Putamen (tissue), 1 donor: Measurements from ENCODE around the gene KIAA0040.

Experiments
- DNase-seq: peaks from one replicate; pipeline ENCODE4 v3.0.0-alpha.2; 2016; ENCODE audit warnings: low spot score

Gene KIAA0040

GRCh38 chr1:175192630-175193526, at the start of gene KIAA0040:
Gene KIAA0040 (minus strand): TSS chr1:175192776. CDS start chr1:175161013, 31,763 bp downstream.
- DNase-seq = no peak

- DNase-seq = no peak
These were observed 44.8 kb upstream of the KIAA0040 start for GRCh38 chr1:175237389-175237788.

- DNase-seq = no peak
These were observed 42.1 kb upstream of the KIAA0040 start for GRCh38 chr1:175234639-175235038.

GRCh38 chr1:175232335-175232734, 39.8 kb upstream of the KIAA0040 start:
- no peak for DNase-seq

DNA sequence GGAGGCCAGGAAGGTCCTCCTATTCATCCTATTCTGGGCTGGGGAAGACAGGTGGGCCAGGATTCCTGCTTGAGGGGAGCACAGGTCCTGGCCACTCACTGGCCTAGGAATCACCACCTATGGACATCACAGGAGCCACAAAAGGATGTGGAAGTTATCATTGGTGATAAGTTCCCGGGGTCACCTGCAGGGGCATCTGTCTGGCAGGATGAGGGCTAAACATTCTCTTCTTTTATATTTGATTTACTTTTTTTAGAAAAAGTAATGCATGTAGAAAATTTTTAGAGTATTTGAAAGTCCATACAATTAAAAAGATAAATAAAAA, 33.2 kb upstream of the KIAA0040 start:
- DNase-seq = no peak

- no peak for DNase-seq
These were observed 29.8 kb upstream of the KIAA0040 start for GRCh38 chr1:175222296-175222938.

GRCh38 chr1:175221557-175222175, 29.1 kb upstream of the KIAA0040 start:
- DNase-seq = no peak

- DNase-seq = no peak
These were observed 28.4 kb upstream of the KIAA0040 start for GRCh38 chr1:175220853-175221556.

- no peak for DNase-seq
These were observed 27.2 kb upstream of the KIAA0040 start for GRCh38 chr1:175219774-175220173.

- DNase-seq = no peak
These were observed 26.3 kb upstream of the KIAA0040 start for GRCh38 chr1:175218786-175219434.

DNA sequence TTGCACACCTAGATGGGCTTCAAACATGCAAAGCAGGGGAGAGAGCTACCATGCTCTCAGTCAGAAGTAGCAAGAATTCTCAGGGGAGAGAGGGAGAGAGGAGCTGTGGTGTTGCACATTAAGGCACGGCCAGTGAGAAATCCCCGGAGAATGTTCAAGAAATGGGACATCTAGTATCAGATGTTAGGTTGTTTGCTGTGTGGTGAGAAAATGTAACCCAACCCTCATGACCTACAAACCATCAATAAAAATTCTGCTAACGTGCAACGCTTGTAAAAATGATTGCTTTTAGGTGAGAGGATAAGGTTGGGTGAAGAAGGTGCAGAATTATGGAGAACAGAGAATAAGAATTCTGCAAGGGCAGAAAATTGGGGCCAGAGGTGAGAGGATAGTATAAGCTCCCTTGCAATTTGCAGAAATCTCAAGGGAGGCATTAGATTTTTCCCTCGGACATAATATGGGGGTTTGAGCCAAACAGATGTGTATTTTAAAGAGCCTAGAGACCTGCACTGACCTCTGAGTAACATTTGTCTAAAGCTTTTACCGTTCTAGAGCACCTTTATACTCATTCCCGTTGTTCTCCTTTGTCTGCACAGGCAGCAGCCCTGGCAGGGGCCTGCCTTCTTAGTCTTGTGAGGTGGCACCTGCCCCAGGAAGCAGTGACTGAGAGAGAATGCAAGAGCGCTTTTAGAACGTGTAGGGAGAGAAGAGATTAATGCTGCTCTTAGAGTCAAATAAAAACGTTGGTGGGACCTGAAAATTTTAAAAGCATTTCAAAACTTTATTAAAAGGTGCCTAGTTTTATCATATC, 25.4 kb upstream of the KIAA0040 start:
- no peak for DNase-seq

DNA sequence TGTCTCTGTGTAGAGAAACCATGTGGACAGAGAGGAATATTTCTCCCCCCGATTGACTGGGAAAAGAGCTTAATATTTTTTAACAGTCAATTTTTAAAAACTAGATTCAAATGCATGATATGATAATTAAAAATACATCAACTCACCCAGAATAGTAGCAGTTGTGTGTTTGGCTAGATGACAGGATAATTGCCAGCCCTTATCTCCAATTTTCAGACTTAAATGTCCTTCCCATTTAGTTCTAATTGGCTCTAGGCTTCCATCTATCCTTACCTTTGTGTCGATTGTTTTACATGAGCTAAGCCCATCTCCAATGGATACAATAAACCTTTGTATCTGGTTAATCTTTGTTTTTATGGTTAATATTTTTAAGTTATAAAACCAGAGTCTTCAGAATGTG, 23.9 kb upstream of the KIAA0040 start:
- no peak for DNase-seq

- no peak for DNase-seq
These were observed 19.1 kb upstream of the KIAA0040 start for GRCh38 chr1:175211656-175212055.

- no peak for DNase-seq
These were observed 18.2 kb upstream of the KIAA0040 start for GRCh38 chr1:175210744-175211143.

DNA sequence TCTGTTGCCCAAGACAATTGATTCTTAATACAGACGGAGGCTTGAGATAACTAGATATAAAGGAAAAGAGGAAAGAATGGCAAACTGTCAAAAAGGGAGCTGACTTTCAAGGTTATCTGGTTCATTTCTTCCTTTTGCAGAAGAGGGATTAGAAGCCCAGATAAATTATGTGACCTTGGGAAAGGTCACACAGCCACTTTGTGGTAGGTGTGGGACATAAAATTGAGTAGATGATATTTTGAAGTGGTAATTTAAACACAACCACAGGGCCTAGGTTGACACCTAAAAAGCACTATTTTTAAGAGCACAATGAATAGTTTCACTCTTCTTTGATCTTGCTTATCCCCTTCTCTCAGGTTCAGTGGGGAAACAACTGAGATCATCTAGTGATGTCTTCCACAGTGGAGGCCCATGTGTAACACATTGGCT, 16.9 kb upstream of the KIAA0040 start:
- DNase-seq = no peak

DNA sequence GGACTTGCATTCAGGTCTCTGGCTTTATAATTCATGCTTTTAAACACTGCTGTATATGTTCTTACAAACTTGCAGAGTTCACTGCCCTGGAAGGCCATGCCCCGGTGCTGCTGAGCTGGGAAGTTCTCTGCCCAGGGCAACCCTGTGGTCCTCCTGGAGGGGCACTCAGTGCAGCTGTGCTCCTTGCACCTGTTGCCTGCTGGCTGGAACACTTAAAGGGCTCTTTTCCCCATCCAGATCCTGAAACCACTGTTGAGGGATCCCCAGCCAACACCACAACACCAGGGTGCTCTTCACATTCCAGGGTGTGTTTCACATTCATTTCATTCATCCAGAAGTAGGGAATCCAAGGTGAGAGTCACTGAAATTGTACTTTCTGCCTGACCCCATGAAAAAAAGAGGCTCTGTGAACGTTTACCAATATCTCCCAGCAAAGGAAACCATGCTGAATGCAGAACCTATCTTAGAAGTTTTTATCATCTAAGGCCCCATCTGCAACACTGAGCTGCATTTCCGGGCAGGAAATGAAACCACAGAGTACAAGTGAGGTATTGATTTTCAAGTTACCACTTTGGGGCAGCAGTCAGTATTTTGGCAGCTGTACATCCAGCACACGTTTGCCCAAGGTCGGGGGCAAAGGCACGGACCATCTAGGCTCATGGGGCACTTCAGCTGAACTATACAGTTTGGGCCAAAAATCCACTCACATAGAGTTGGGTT, 16.4 kb upstream of the KIAA0040 start:
- no peak for DNase-seq

DNA sequence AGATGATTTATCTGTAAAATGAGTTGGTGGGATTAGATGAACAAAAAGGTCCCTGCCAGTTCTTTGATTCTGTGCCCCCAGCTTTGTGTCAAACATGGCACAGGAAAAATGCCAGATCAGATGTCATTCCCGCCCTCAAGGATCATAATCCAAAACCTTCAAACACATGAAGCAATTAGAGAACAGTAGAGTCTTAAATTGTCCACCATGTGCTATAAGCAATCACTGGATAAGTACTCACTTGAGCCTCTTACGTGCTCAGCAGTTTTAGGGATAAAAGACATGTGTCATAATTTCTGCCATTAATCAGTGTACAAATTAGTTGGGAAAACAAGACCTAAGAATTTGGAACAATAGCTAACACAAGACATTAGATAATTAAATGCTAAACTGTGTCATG, 15.4 kb upstream of the KIAA0040 start:
- no peak for DNase-seq

DNA sequence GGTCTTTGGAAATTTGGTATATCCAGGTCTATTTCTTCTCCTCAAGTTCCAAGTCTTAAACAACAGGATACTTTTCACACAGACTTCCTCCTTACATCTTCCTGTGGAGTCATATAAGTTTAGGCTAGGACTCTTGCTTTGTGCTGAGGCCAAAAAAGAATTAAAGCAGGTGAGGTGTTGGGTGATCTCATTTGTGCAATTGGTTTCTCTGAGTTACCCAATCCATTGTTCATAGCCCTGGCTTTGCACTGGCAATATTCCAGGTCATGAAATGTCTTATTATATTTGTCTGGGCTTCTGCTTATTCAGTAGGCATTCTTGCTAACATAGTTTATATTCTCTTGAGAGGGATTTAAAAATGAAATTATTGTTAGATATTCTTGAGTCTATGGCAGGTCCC, 14.1 kb upstream of the KIAA0040 start:
- no peak for DNase-seq

DNA sequence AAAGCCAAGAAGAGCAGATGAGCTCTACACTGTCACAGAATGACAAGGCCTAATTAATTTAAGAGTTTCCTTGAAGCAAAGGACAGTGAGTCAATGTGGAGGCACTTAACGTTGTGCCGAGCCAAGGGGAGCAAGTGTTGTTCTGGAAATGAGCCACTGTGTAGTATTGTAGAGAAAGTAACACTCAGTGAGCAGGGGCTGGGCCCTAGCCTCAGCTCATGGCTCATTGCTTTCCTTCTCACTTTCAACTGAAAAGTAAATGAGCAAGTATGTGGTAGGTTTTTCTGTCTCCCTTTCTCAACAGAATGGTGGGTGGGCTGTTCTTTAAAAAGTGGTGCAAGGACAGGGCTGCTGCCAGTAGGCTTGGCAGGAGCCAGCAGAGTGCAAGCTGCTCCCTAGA, 11.8 kb upstream of the KIAA0040 start:
- no peak for DNase-seq

DNA sequence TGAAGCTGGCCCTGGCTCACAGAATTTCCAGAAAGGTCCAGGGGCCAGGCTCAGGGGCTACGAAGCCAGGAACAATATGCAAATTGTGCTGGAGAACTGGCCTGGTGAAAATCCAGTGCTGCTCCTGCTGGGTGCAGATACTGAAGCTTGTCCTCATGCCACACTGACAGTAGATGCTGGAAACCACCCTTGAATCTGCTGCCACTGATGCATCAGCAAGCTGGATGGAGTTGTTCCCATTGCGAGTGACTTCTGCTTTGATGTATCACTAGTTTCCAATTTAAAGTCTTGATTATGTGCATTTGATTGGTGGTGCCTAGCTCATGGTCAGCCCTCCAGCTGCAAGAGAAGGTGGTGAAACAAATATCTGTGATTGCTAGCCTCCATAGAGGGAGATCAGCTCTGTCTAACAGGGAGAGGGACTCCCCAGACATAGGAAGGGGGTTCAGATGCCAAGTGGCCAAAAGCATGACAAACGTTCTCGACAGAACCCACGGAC, 11.0 kb upstream of the KIAA0040 start:
- no peak for DNase-seq
